ENCODE measurements around the gene LACC1. TPM values are rescaled to one million over a fixed set of nuclear protein-coding genes. Genes with fewer than 3 reads are reported as not detected.

The LACC1 gene
- total and polyA plus RNA-seq, 10 donors = 3.0 to 17.6 (median 11.4) TPM

DNA sequence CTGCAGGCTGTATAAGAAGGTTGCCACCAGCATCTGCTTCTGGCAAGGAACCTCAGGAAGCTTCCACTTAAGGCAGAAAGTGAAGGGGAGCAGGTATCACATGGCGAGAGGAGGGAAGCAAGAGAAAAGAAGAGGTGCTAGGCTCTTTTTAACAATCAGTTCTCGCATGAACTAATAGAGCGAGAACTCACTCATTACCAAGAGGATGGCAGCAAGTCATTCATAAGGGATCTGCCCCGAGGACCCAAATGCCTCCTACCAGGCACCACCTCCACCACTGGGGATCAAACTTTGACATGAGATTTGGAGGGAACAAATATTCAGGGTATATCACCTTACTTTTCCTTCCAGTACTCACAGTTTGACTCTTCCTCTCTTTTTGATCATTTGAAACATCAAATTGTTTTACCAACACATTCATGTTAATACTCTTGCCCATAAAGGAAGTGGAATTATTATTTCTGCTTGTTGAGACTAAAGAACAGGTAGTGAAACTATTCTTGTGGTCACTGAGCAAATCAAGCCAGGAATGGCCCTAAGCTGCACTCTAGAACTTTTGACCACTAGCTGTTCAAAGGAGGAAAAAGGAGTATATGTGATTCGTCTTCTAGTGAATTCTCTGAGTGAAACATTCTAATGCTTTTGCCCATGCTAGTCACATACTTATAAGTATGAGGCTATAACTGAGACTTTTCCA is 45.0 kb downstream of the LACC1 start:
- Histone ChIP-seq H3K36me3 (no peaks in the 10 kb centered on the region), H3K4me3 (no peak overlapping the region), H3K4me1 (peaks cover 0 to 7% (median 2%) of the 10 kb centered on the region in 6 donors), H3K27me3 (replicated peaks in 1 of 7) (peaks cover 0 to 49% (median 13%) of the 10 kb centered on the region in 7 donors), H3K27ac (no peak overlapping the region), H3K9me3 (no peaks in the 10 kb centered on the region)
- no peak for DNase-seq
- 74 to 85% (median 78%) methylated on average over 5 of the region's 5 CpGs for WGBS, 5 donors
- TF ChIP-seq POLR2A (IDR thresholded peaks at IDR 0.05) (no peak), POLR2AphosphoS5 (IDR thresholded peaks at IDR 0.05) (no peak)
- TF ChIP-seq, protein P1, sequence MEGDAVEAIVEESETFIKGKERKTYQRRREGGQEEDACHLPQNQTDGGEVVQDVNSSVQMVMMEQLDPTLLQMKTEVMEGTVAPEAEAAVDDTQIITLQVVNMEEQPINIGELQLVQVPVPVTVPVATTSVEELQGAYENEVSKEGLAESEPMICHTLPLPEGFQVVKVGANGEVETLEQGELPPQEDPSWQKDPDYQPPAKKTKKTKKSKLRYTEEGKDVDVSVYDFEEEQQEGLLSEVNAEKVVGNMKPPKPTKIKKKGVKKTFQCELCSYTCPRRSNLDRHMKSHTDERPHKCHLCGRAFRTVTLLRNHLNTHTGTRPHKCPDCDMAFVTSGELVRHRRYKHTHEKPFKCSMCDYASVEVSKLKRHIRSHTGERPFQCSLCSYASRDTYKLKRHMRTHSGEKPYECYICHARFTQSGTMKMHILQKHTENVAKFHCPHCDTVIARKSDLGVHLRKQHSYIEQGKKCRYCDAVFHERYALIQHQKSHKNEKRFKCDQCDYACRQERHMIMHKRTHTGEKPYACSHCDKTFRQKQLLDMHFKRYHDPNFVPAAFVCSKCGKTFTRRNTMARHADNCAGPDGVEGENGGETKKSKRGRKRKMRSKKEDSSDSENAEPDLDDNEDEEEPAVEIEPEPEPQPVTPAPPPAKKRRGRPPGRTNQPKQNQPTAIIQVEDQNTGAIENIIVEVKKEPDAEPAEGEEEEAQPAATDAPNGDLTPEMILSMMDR (IDR thresholded peaks at IDR 0.05 in 8 of 11, conservative IDR thresholded peaks at IDR 0.05 in 3 of 11) = no peak
- intact Hi-C loops (cut with DNase I; ENCODE audit: low total_unique reads) = no loop called here

DNA sequence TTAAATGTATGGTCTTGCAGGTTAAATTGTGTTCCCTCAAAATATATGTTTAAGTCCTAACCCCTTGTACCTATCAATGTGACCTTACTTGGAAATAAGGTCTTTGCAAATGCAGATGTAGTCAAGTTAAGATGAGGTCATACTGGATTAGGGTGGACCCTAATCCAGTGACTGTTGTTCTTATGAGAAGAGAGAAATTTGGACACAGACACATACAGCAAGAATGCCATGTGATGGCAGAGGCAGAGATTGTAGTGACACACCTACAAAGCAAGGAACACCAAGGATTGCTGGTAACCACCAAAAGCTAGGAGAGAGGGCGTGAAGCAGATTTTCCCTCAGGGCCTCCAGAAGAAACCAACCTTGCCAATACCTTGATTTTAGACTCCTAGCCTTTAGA is 50.2 kb downstream of the LACC1 start:
- intact Hi-C loops (cut with DNase I; ENCODE audit: low total_unique reads) = no loop called here
- Histone ChIP-seq H3K4me3 (no peak overlapping the region), H3K27ac (no peak overlapping the region), H3K4me1 (peaks cover 0 to 2% (median 0%) of the 10 kb centered on the region in 6 donors), H3K27me3 (replicated peaks in 1 of 7) (peaks cover 0 to 40% (median 0%) of the 10 kb centered on the region in 7 donors), H3K9me3 (peaks cover 0 to 14% (median 9%) of the 10 kb centered on the region in 8 donors), H3K36me3 (no peaks in the 10 kb centered on the region)
- 79 to 100% (median 90%) methylated on average over 1 of the region's 1 CpG for WGBS, 5 donors
- TF ChIP-seq, protein P1 (IDR thresholded peaks at IDR 0.05 in 8 of 11, conservative IDR thresholded peaks at IDR 0.05 in 3 of 11) = no peak
- TF ChIP-seq POLR2AphosphoS5 (IDR thresholded peaks at IDR 0.05) = no peak
- no peak for TF ChIP-seq POLR2A (IDR thresholded peaks at IDR 0.05)
- no peak for DNase-seq

DNA sequence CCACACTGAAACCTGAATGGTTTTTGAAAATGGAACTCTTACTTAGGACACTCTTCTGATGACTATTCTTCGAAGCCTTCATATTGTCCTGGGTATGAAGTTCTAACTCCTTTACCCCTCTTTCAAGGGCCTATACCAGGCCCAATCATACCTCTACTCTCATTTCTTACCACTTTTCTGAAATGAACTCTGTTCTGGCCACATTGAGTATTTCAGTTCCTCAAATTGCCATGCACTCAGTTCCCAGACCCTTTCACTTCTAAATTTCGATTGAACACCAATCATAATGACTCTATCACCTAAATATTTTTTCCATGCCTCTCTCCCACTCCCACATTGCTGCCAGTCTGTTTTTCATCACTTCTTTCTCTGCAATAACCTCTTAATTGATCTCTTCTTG is 53.7 kb downstream of the LACC1 start:
- Histone ChIP-seq H3K9me3 (peaks cover 0 to 14% (median 9%) of the 10 kb centered on the region in 8 donors), H3K4me1 (peaks cover 0 to 15% (median 0%) of the 10 kb centered on the region in 6 donors), H3K4me3 (no peak overlapping the region), H3K27ac (no peak overlapping the region), H3K27me3 (replicated peaks in 1 of 7) (peaks cover 0 to 38% (median 0%) of the 10 kb centered on the region in 7 donors), H3K36me3 (no peaks in the 10 kb centered on the region)
- TF ChIP-seq, protein P1 (IDR thresholded peaks at IDR 0.05 in 8 of 11, conservative IDR thresholded peaks at IDR 0.05 in 3 of 11) = no peak
- TF ChIP-seq POLR2AphosphoS5 (IDR thresholded peaks at IDR 0.05) (no peak), POLR2A (IDR thresholded peaks at IDR 0.05) (no peak)
- intact Hi-C loops (cut with DNase I; ENCODE audit: low total_unique reads) = no loop called here
- 60 to 74% (median 66%) methylated on average over 2 of the region's 2 CpGs for WGBS, 5 donors
- no peak for DNase-seq

DNA sequence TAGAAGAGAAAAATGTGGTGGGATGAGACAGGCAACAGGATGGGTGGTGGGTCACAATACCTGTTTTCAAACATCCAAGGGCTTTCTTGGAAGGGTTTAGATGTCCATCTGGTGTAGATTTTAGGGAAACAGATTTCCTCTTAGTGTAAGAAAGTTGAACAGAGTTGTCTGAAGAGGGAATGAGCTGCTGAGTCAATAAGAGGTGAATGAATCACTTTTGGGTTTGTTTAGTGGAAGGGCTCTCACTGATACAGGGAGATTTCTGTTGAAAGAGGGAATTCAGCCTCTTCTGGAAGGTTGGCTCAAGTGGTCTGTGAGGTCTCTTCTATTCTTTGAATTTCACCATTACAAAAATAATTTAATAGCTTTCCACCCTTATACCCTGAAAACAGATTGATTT is 54.6 kb downstream of the LACC1 start:
- intact Hi-C loops (cut with DNase I; ENCODE audit: low total_unique reads) = no loop called here
- no peak for DNase-seq
- H3K27me3 ChIP-seq (replicated peaks in 1 of 7) = peaks cover 0 to 30% (median 0%) of the 10 kb centered on the region in 7 donors
- TF ChIP-seq POLR2AphosphoS5 (IDR thresholded peaks at IDR 0.05) (no peak), POLR2A (IDR thresholded peaks at IDR 0.05) (no peak)
- TF ChIP-seq, protein P1 (IDR thresholded peaks at IDR 0.05 in 8 of 11, conservative IDR thresholded peaks at IDR 0.05 in 3 of 11) = no peak
- H3K27ac ChIP-seq = no peak overlapping the region
- peaks cover 0 to 14% (median 9%) of the 10 kb centered on the region in 8 donors for H3K9me3 ChIP-seq
- H3K4me1 ChIP-seq = peaks cover 0 to 15% (median 0%) of the 10 kb centered on the region in 6 donors
- H3K4me3 ChIP-seq = no peak overlapping the region
- H3K36me3 ChIP-seq = no peaks in the 10 kb centered on the region
